Vagina (tissue), 2 donors: ENCODE data around the gene CSNK2A1.
A peak's percentile ranks its signal among the peaks of the same experiment; 100 is the strongest.

Experiments
- CTCF ChIP-seq, 3 experiments: fragments of 450-650 bp in 2 of 3; fragments of 200-600 bp in 1 of 3; sonication (generic) in 1 of 3; IDR thresholded peaks; one replicate each; pipeline ENCODE4 v1.5.1; 2017 to 2019; ENCODE audit warnings: antibody characterized with exemption in 3 of 3, mild to moderate bottlenecking in 2 of 3, moderate library complexity in 2 of 3
- POLR2A ChIP-seq, 2 donors: fragments of 450-650 bp; IDR thresholded peaks; one replicate each; pipeline ENCODE4 v1.6.1; 2017; ENCODE audit warnings: antibody characterized with exemption in 2 of 2, mild to moderate bottlenecking in 2 of 2, moderate library complexity in 2 of 2
- POLR2AphosphoS5 ChIP-seq, 2 donors: sonication (generic); formaldehyde crosslinking; IDR thresholded peaks; one replicate each; pipeline ENCODE4 v1.9.0; 2017; ENCODE audit warnings: antibody characterized with exemption in 2 of 2, mild to moderate bottlenecking in 2 of 2, low read depth in 1 of 2; ENCODE audit not compliant: insufficient read depth in 1 of 2

GRCh38 chr20:571754-572441 lies 28.3 kb upstream of the CSNK2A1 start:
- TF ChIP-seq CTCF (IDR thresholded peaks at IDR 0.05) (no peak), POLR2A (IDR thresholded peaks at IDR 0.05) (no peak), POLR2AphosphoS5 (IDR thresholded peaks at IDR 0.05; ENCODE audit: insufficient read depth in 1 of 2, low read depth in 1 of 2) (peak in 1 of 2 donors; percentile 29)
